Liver (tissue), 3 donors: ENCODE results near the gene PTPRN2.

Source experiments
- CTCF ChIP-seq: fragments of 150-350 bp; IDR thresholded peaks from 2 replicates; pipeline ENCODE4 v1.5.1; 2017; ENCODE audit warnings: improper control_type of control experiment, low read depth, low read length; ENCODE audit not compliant: missing input control
- EGR1 ChIP-seq, 2 donors: IDR thresholded peaks; 2 replicates each; pipeline ENCODE4 v1.6.1; 2016 to 2018; ENCODE audit warnings: antibody characterized with exemption in 2 of 2, low read depth in 2 of 2
- GABPA ChIP-seq, 2 donors: IDR thresholded peaks in 1 of 2; conservative IDR thresholded peaks in 1 of 2; 2 replicates each; pipeline ENCODE4 v1.6.1; 2016; ENCODE audit warnings: antibody characterized with exemption in 2 of 2, mild to moderate bottlenecking in 1 of 2, moderate library complexity in 1 of 2
- HNF4A ChIP-seq, 2 donors: conservative IDR thresholded peaks; 2 replicates each; pipeline ENCODE4 v1.6.1; 2016; ENCODE audit warnings: antibody characterized with exemption in 2 of 2, mild to moderate bottlenecking in 2 of 2
- JUND ChIP-seq, 2 donors: IDR thresholded peaks; 2 replicates each; pipeline ENCODE4 v1.6.1; 2016; ENCODE audit warnings: antibody characterized with exemption in 2 of 2
- MAX ChIP-seq: IDR thresholded peaks from 2 replicates; pipeline ENCODE4 v1.6.1; 2016; ENCODE audit warnings: antibody characterized with exemption
- NR2F2 ChIP-seq: IDR thresholded peaks from 2 replicates; pipeline ENCODE4 v1.6.1; 2016; ENCODE audit warnings: antibody characterized with exemption
- RAD21 ChIP-seq, 2 donors: IDR thresholded peaks; 2 replicates each; pipeline ENCODE4 v1.6.1; 2016; ENCODE audit warnings: antibody characterized with exemption in 2 of 2, mild to moderate bottlenecking in 2 of 2
- RXRA ChIP-seq, 2 donors: IDR thresholded peaks; 2 replicates each; pipeline ENCODE4 v1.6.1; 2017 to 2018; ENCODE audit warnings: antibody characterized with exemption in 2 of 2, mild to moderate bottlenecking in 1 of 2
- SP1 ChIP-seq: IDR thresholded peaks from 2 replicates; pipeline ENCODE4 v1.6.1; 2018; ENCODE audit warnings: antibody characterized with exemption, mild to moderate bottlenecking
- TAF1 ChIP-seq: conservative IDR thresholded peaks from 2 replicates; pipeline ENCODE4 v1.6.1; 2016; ENCODE audit warnings: antibody characterized with exemption, mild to moderate bottlenecking
- YY1 ChIP-seq: IDR thresholded peaks from 2 replicates; pipeline ENCODE4 v1.6.1; 2016; ENCODE audit warnings: antibody characterized with exemption, mild to moderate bottlenecking
- ZBTB33 ChIP-seq: IDR thresholded peaks from 2 replicates; pipeline ENCODE4 v1.6.1; 2016; ENCODE audit warnings: antibody characterized with exemption
- TF ChIP-seq, protein P1 (sequence below): IDR thresholded peaks from 2 replicates; pipeline ENCODE4 v1.6.1; 2016; ENCODE audit warnings: antibody characterized with exemption, mild to moderate bottlenecking
- donor health status: healthy.
- donor health status: healthy.

DNA sequence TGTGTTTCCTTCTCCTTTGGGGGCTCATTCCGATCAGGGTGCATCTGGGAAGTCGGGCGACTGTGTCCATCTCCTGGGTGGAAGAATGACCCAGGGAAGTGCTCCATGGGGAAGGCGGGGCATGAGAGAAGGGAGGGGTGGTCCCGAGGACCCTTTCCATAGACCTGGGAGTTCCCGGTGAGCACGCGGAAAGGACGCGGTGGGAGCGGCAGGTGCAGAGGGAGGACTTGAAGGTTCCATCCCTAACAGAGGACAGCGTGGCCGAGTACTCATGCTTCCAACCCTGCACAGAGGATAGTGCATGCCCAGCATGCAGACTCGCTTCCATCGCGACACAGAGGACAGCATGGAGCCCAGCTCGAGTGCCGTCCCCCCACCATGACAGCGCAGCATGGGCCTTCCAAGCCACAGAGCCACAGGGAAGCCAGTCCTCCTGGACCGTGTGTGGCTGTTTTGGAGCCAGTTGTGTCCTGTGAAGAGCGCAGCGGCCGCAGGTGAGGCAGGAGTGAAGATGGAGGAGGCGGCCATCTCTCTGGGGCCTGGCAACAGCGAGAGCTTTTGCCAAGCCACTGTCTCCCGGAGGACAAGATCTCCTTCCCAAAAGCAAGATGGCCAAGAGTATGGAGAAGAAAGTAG, 969.4 kb downstream of the PTPRN2 start:
- TF ChIP-seq, protein P1, sequence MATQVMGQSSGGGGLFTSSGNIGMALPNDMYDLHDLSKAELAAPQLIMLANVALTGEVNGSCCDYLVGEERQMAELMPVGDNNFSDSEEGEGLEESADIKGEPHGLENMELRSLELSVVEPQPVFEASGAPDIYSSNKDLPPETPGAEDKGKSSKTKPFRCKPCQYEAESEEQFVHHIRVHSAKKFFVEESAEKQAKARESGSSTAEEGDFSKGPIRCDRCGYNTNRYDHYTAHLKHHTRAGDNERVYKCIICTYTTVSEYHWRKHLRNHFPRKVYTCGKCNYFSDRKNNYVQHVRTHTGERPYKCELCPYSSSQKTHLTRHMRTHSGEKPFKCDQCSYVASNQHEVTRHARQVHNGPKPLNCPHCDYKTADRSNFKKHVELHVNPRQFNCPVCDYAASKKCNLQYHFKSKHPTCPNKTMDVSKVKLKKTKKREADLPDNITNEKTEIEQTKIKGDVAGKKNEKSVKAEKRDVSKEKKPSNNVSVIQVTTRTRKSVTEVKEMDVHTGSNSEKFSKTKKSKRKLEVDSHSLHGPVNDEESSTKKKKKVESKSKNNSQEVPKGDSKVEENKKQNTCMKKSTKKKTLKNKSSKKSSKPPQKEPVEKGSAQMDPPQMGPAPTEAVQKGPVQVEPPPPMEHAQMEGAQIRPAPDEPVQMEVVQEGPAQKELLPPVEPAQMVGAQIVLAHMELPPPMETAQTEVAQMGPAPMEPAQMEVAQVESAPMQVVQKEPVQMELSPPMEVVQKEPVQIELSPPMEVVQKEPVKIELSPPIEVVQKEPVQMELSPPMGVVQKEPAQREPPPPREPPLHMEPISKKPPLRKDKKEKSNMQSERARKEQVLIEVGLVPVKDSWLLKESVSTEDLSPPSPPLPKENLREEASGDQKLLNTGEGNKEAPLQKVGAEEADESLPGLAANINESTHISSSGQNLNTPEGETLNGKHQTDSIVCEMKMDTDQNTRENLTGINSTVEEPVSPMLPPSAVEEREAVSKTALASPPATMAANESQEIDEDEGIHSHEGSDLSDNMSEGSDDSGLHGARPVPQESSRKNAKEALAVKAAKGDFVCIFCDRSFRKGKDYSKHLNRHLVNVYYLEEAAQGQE = no peak
- TF ChIP-seq CTCF = no peak
- no peak for TF ChIP-seq RXRA (IDR thresholded peaks at IDR 0.05)
- TF ChIP-seq SP1 = no peak
- no peak for TF ChIP-seq MAX
- TF ChIP-seq TAF1 = no peak
- no peak for TF ChIP-seq GABPA (IDR thresholded peaks at IDR 0.05 in 1 of 2, conservative IDR thresholded peaks at IDR 0.05 in 1 of 2)
- no peak for TF ChIP-seq HNF4A (conservative IDR thresholded peaks at IDR 0.05)
- no peak for TF ChIP-seq ZBTB33
- TF ChIP-seq RAD21 (IDR thresholded peaks at IDR 0.05) = no peak
- no peak for TF ChIP-seq YY1
- no peak for TF ChIP-seq EGR1 (IDR thresholded peaks at IDR 0.05; ENCODE audit: low read depth in 2 of 2)
- TF ChIP-seq NR2F2 = no peak
- no peak for TF ChIP-seq JUND (IDR thresholded peaks at IDR 0.05)
